H9 (cell line): ENCODE results near the gene APCDD1. TPM values are rescaled to one million over a fixed set of nuclear protein-coding genes. Genes with fewer than 3 reads are reported as not detected.

Experiments used
- DNase-seq: peaks from one replicate; pipeline ENCODE4 v3.0.0-alpha.2; 2017
- H2AFZ ChIP-seq: one replicate; pipeline ENCODE4 v1.6.1; 2013; ENCODE audit warnings: mild to moderate bottlenecking, low read length, control low read depth, moderate library complexity
- H2AK5ac ChIP-seq: 2 replicates; pipeline ENCODE4 v1.6.1; 2013; ENCODE audit warnings: low read length, control low read depth, mixed read lengths; ENCODE audit not compliant: insufficient read length
- H2BK120ac ChIP-seq: one replicate; pipeline ENCODE4 v1.6.1; 2013; ENCODE audit warnings: low read depth, mild to moderate bottlenecking, low read length, control low read depth, inconsistent platforms; ENCODE audit not compliant: poor library complexity, severe bottlenecking
- H2BK12ac ChIP-seq: 2 replicates; pipeline ENCODE4 v1.6.1; 2013; ENCODE audit warnings: low read length, control low read depth, mixed read lengths, low read depth; ENCODE audit not compliant: insufficient read length
- H2BK15ac ChIP-seq: 2 replicates; pipeline ENCODE4 v1.6.1; 2013; ENCODE audit warnings: low read depth, low read length, control low read depth
- H2BK20ac ChIP-seq: one replicate; pipeline ENCODE4 v1.6.1; 2013; ENCODE audit warnings: low read depth, mild to moderate bottlenecking, low read length, control low read depth, inconsistent platforms; ENCODE audit not compliant: poor library complexity, severe bottlenecking
- H2BK5ac ChIP-seq: 2 replicates; pipeline ENCODE4 v1.6.1; 2013; ENCODE audit warnings: low read length, control low read depth, mixed read lengths; ENCODE audit not compliant: insufficient read length
- H3K14ac ChIP-seq: 2 replicates; pipeline ENCODE4 v1.6.1; 2013; ENCODE audit warnings: low read length, control low read depth; ENCODE audit not compliant: insufficient read depth
- H3K18ac ChIP-seq: 2 replicates; pipeline ENCODE4 v1.6.1; 2013; ENCODE audit warnings: low read depth, mild to moderate bottlenecking, mixed read lengths, low read length, control low read depth; ENCODE audit not compliant: insufficient read length
- H3K23ac ChIP-seq: 2 replicates; pipeline ENCODE4 v1.6.1; 2013; ENCODE audit warnings: low read length, control low read depth, mixed read lengths, low read depth; ENCODE audit not compliant: insufficient read length
- H3K23me2 ChIP-seq: 2 replicates; pipeline ENCODE4 v1.6.1; 2013; ENCODE audit warnings: low read depth, mild to moderate bottlenecking, mixed read lengths, low read length, control low read depth; ENCODE audit not compliant: insufficient read length, poor library complexity, severe bottlenecking
- H3K27ac ChIP-seq: 2 replicates; pipeline ENCODE4 v1.5.1; 2013; ENCODE audit warnings: low read length, control low read depth, mixed read lengths, low read depth; ENCODE audit not compliant: insufficient read length
- H3K27me3 ChIP-seq: 2 replicates; pipeline ENCODE4 v1.6.1; 2013; ENCODE audit warnings: low read length, control low read depth, inconsistent platforms; ENCODE audit not compliant: insufficient read depth
- H3K4ac ChIP-seq: 2 replicates; pipeline ENCODE4 v1.6.1; 2013; ENCODE audit warnings: low read depth, mild to moderate bottlenecking, control low read depth, inconsistent platforms, low read length, moderate library complexity
- H3K4me1 ChIP-seq: 2 replicates; pipeline ENCODE4 v1.6.1; 2013; ENCODE audit warnings: low read length, control low read depth, inconsistent platforms; ENCODE audit not compliant: insufficient read depth
- H3K4me2 ChIP-seq: 2 replicates; pipeline ENCODE4 v1.6.1; 2013; ENCODE audit warnings: low read length, control low read depth, mixed read lengths; ENCODE audit not compliant: insufficient read length, insufficient read depth
- H3K56ac ChIP-seq: 2 replicates; pipeline ENCODE4 v1.6.1; 2013; ENCODE audit warnings: low read depth, mild to moderate bottlenecking, mixed read lengths, low read length, control low read depth; ENCODE audit not compliant: insufficient read length
- H3K79me1 ChIP-seq: 2 replicates; pipeline ENCODE4 v1.6.1; 2013; ENCODE audit warnings: low read depth, mild to moderate bottlenecking, moderate library complexity, low read length, control low read depth, inconsistent platforms; ENCODE audit not compliant: insufficient read depth, poor library complexity, severe bottlenecking
- H3K79me2 ChIP-seq: 2 replicates; pipeline ENCODE4 v1.6.1; 2013; ENCODE audit warnings: low read length, control low read depth, inconsistent platforms; ENCODE audit not compliant: insufficient read depth
- H3K9ac ChIP-seq: 2 replicates; pipeline ENCODE4 v1.6.1; 2013; ENCODE audit warnings: low read length, control low read depth, mixed read lengths; ENCODE audit not compliant: insufficient read length; ENCODE audit errors: extremely low read depth
- H3K9me3 ChIP-seq: one replicate; pipeline ENCODE4 v1.6.1; 2013; ENCODE audit warnings: low read depth, low read length, inconsistent platforms; ENCODE audit not compliant: control insufficient read depth
- H3T11ph ChIP-seq: one replicate; pipeline ENCODE4 v1.6.1; 2013; ENCODE audit warnings: mild to moderate bottlenecking, low read length, control low read depth, inconsistent platforms
- H4K20me1 ChIP-seq: one replicate; pipeline ENCODE4 v1.6.1; 2013; ENCODE audit not compliant: control insufficient read depth, insufficient read length, insufficient read depth
- H4K5ac ChIP-seq: 2 replicates; pipeline ENCODE4 v1.6.1; 2013; ENCODE audit warnings: low read depth, mild to moderate bottlenecking, mixed read lengths, low read length, control low read depth; ENCODE audit not compliant: insufficient read length
- H4K8ac ChIP-seq: replicated peaks from 2 replicates; pipeline ENCODE4 v1.6.1; 2013; ENCODE audit warnings: low read length, control low read depth, mixed read lengths, low read depth; ENCODE audit not compliant: insufficient read length
- H4K91ac ChIP-seq: 2 replicates; pipeline ENCODE4 v1.6.1; 2013; ENCODE audit warnings: low read depth, mild to moderate bottlenecking, moderate library complexity, mixed read lengths, low read length, control low read depth; ENCODE audit not compliant: insufficient read length
- H3K27ac Mint-ChIP-seq, 3 experiments: 2 replicates in 2 of 3; 3 replicates in 1 of 3; pipeline ENCODE4 v1.8.0; 2020 to 2021; ENCODE audit warnings: mixed read lengths in 3 of 3, mild to moderate bottlenecking in 1 of 3, moderate library complexity in 1 of 3
- H3K27me3 Mint-ChIP-seq: 2 replicates; pipeline ENCODE4 v1.8.0; 2021; ENCODE audit warnings: low read depth, mild to moderate bottlenecking, moderate library complexity, mixed read lengths
- H3K36me3 Mint-ChIP-seq, 3 experiments: 2 replicates in 2 of 3; 3 replicates in 1 of 3; pipeline ENCODE4 v1.8.0; 2020 to 2021; ENCODE audit warnings: low read depth in 3 of 3, mixed read lengths in 3 of 3; ENCODE audit not compliant: insufficient read depth in 1 of 3
- H3K4me1 Mint-ChIP-seq, 2 experiments: 2 replicates each; pipeline ENCODE4 v1.8.0; 2020; ENCODE audit warnings: mixed read lengths in 2 of 2
- H3K4me3 Mint-ChIP-seq, 2 experiments: 2 replicates in 1 of 2; 3 replicates in 1 of 2; pipeline ENCODE4 v1.8.0; 2020 to 2021; ENCODE audit warnings: mild to moderate bottlenecking in 2 of 2, mixed read lengths in 2 of 2, moderate library complexity in 1 of 2
- H3K9me3 Mint-ChIP-seq, 2 experiments: 2 replicates in 1 of 2; 3 replicates in 1 of 2; pipeline ENCODE4 v1.8.0; 2020; ENCODE audit warnings: mild to moderate bottlenecking in 2 of 2, mixed read lengths in 2 of 2, moderate library complexity in 1 of 2
- WGBS: extraction: QIAGEN DNeasy Blood & Tissue Kit; methylation state at CpG from one replicate; pipeline ENCODE4 v1.1.7; 2013; ENCODE audit warnings: missing lambda C conversion rate, low lambda C conversion rate, mixed read lengths; ENCODE audit not compliant: insufficient read length; ENCODE audit errors: extremely low coverage; 5-methylcytosine and 5-hydroxymethylcytosine counted together
- total RNA-seq: library from RNA; stranded (reverse); gene quantifications from 2 replicates; pipeline ENCODE4 v1.2.1, GENCODE V29; 2021
- TF ChIP-seq, protein P1 (sequence below): fragments of 200-600 bp; sonication (generic); conservative IDR thresholded peaks from 3 replicates; pipeline ENCODE4 v1.8.0; 2021; ENCODE audit warnings: antibody characterized with exemption, mild to moderate bottlenecking

Gene APCDD1
- total RNA-seq, 1 experiment from 2014 or later: 1.8 TPM

DNA sequence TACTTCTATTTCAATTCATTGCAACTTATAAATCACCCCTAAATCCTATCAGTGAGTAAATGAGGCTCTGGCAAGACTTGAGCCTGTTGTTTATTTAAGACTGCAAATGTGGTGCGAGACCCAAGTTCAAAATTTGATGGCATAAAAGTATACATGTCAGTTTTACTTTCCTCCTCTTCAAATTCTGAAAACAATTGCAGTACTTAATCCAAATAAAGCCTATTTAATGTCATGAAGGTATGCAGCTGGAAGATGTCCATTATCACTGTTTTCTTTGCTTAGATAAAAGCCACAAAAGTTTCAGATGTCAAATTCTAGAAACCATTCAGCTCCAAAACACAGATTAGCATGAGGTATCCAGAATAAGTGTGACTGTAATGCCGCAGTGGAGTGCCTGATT is 3.3 kb downstream of the APCDD1 start:
- Histone ChIP-seq H3K79me2 (no peaks in the 10 kb centered on the region), H3T11ph (no peak overlapping the region), H3K9me3 (no peaks in the 10 kb centered on the region), H3K9ac (no peak overlapping the region), H4K5ac (no peak overlapping the region), H2BK12ac (no peak overlapping the region), H3K4me2 (no peak overlapping the region), H3K79me1 (no peaks in the 10 kb centered on the region), H2BK20ac (no peak overlapping the region), H3K14ac (no peak overlapping the region), H3K23ac (no peak overlapping the region), H2BK15ac (no peak overlapping the region), H3K18ac (no peak overlapping the region), H3K4me1 (peaks cover 4% of the 10 kb centered on the region; the same call in 1 of the 2 replicates), H3K27me3 (peaks cover 15% of the 10 kb centered on the region; the same call in 1 of the 2 replicates), H3K23me2 (peaks cover 8% of the 10 kb centered on the region), H4K8ac (no peak overlapping the region), H3K56ac (no peak overlapping the region), H3K4ac (no peak overlapping the region), H4K91ac (no peak overlapping the region), H2AK5ac (no peak overlapping the region), H2BK120ac (no peak overlapping the region), H4K20me1 (no peaks in the 10 kb centered on the region), H2AFZ (no peak overlapping the region), H3K27ac (no peak overlapping the region), H2BK5ac (no peak overlapping the region)
- H3K27me3 Mint-ChIP-seq: peaks cover 53% of the 10 kb centered on the region
- no peak overlapping the region for H3K27ac Mint-ChIP-seq
- no CpG with 5 or more reads among the region's 2 CpGs for WGBS
- H3K9me3 Mint-ChIP-seq: no peaks in the 10 kb centered on the region; a peak in 2 of 5 replicates
- DNase-seq: no peak
- TF ChIP-seq, protein P1, sequence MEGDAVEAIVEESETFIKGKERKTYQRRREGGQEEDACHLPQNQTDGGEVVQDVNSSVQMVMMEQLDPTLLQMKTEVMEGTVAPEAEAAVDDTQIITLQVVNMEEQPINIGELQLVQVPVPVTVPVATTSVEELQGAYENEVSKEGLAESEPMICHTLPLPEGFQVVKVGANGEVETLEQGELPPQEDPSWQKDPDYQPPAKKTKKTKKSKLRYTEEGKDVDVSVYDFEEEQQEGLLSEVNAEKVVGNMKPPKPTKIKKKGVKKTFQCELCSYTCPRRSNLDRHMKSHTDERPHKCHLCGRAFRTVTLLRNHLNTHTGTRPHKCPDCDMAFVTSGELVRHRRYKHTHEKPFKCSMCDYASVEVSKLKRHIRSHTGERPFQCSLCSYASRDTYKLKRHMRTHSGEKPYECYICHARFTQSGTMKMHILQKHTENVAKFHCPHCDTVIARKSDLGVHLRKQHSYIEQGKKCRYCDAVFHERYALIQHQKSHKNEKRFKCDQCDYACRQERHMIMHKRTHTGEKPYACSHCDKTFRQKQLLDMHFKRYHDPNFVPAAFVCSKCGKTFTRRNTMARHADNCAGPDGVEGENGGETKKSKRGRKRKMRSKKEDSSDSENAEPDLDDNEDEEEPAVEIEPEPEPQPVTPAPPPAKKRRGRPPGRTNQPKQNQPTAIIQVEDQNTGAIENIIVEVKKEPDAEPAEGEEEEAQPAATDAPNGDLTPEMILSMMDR: no peak
- peaks cover 0 to 4% (median 0%) of the 10 kb centered on the region in 3 experiments; a peak in 3 of 7 replicates for H3K36me3 Mint-ChIP-seq
- H3K4me1 Mint-ChIP-seq: peaks cover 12 to 25% of the 10 kb centered on the region in 2 experiments
- no peak overlapping the region for H3K4me3 Mint-ChIP-seq
